Renal cortical epithelial cell (primary cell): Measurements from ENCODE around the gene GP9. TPM values are rescaled to one million over a fixed set of nuclear protein-coding genes. Genes with fewer than 3 reads are reported as not detected.
"Not testable (repeated sequence)": the region's sequence is repeated elsewhere in the genome, so short reads cannot be mapped to it uniquely, and the experiment has no call there.

Experiments used
- DNase-seq: peaks from one replicate; pipeline ENCODE4 v3.0.0-alpha.2; 2011; ENCODE audit warnings: low read depth
- total RNA-seq: library from RNA; depleted of rRNA; stranded (reverse); fragments of >200 nt; gene quantifications from 2 replicates; pipeline ENCODE4 v1.2.3, GENCODE V29; 2014

The GP9 gene
- total RNA-seq, 1 donor from 2014 or later: not detected

DNA sequence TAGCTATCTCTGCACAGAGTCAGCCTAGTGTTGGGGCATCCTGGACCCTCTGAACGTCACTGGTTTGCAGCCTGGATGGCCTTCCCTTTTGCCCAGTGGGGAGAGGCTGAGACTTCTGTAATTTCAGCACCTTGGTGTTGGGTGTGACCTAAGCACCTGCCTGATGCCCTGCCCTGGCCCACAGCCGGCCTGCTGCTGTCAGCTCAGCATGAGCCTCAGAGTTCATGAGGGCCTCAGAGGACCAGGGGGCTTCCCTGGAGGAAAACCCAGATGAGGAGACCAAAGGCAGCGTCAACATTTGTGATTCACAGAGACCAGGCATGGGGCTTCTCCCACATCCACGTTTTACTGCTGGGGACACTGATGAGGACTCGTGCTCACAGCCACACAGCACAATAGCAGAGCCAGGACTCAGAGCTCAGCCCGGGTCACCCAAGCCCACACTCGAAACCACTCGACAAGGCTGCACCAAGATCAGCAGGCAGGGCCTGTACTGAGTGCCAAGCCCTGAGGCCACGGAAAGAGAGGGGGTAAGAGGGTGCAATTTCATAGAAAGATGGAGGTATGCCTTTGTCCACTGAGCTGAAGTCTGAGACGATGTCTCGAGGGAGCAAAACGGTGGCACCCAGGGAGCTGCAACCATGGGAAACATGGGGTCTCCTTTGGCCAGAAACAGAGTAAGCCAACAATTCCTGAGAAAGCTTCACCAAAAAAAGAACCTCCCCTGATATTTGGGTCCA, 9.9 kb upstream of the GP9 start:
- no peak for DNase-seq

DNA sequence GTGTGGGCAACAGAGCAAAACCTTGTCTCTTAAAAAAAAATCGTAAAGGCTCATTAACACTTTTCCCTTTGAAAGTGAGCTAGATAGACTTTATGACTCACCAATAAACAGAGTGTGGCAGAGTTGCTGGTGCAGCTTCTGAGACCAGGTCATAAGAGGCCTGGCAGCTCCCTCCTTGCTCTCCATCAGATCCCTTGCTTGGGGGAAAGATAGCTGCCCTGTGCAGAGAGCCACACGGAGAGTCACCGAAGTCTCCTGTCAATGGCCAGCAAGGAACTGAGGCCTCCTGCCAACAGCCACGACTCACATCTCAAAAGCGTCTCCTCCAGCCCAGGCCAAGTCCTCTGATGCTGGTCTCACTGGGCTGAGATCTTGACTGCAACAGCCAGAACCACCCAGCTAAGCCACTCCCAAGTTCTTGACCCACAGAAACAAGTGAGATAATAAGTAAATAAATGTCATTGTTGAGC, 8.7 kb upstream of the GP9 start:
- peak; percentile 94 for DNase-seq

DNA sequence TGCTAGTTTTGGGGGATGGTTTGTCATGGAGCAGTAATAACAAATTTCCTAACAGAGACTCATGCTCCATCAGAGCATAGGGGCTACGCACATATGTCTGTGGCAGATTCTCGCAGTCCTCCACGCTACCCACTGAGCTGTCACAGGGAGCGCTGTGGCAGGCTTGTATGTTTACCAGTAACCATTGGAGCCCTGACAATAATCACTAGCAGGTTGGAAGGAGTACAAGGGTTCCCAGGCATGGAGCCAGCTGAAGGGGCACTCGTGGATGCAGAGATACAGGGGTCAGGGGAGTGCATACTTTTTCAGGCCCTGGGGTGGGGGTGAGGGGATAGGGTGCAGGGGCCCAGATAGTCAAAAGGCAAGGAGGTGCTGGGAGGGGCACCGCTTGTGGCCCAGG, 7.9 kb upstream of the GP9 start:
- peak; percentile 18 for DNase-seq

DNA sequence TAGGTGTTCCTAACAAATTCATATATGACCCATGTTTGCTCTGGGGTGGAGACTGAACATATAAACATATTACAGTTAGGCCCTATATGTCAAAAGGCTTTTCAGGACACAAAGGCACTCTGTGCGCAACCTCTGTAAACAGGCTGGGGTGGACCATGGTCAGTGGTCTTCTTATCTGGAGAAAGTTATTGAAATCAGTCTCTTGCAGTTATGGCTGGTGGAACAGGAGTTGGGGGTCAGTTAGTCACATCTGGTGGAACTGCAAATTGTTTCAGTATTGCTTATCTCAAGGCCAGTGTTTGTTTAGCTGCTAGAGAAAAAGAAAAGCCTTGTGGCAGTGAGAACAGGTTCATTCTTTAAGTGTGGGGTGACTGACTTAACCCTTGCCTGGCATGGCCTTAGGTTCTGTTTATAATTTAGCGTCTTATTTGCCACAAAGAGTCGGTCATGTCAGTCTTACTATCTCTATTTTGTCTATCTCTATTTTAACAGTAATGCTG, 5.9 kb upstream of the GP9 start:
- no peak for DNase-seq

DNA sequence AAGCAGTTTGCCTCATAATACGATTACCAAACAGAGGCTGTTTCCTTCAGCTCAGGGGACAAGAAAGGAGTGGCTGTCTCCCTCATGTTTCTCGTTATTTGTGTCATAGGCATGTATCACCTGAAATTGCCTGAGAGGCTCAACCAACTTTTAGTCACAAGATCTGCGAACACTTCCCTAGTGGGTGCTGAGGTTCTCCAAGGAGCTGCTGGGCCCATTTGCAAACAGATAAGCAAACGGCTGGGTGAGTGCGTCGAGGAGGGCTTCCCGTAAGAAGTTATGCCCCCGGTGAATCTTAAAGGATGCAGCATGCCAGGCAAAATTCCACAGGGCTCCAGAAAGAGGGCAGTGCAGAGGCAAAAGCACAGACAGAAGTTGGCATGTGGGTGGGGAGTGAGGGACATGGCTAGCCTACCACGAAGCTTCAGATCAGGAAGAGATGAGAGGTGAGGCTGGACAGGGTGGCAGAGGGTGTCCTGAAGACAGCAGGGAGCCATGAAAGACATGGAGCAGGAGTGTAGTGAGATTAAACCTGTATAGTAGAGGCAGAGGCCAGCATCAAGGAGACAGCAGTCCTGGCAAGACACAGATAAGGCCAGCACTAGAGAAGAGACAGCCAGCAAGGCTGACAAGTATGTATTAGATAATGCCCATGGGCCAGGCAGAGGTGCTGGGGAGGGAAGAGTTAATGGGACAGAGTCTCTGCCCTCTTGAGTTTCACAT, 4.0 kb upstream of the GP9 start:
- DNase-seq: no peak

DNA sequence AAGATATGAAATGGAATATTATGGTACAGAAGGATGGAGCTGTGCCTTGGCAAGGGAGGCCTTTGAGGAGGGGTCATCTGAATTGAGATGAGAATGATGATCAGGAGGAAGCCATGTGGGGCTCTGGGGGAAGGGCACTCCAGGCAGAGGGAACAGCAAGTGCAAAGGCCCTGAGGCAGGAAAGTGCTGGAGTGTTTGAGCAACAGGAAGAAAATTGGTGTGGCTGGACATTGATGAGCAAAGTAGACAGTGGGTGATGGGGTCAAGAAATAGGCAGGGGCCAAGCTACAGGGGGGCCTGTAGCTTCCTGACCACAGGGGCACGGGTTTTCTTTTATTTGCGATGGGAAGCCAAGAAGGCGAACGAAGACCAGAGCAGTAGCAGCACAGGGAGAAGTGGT, 3.3 kb upstream of the GP9 start:
- no peak for DNase-seq

DNA sequence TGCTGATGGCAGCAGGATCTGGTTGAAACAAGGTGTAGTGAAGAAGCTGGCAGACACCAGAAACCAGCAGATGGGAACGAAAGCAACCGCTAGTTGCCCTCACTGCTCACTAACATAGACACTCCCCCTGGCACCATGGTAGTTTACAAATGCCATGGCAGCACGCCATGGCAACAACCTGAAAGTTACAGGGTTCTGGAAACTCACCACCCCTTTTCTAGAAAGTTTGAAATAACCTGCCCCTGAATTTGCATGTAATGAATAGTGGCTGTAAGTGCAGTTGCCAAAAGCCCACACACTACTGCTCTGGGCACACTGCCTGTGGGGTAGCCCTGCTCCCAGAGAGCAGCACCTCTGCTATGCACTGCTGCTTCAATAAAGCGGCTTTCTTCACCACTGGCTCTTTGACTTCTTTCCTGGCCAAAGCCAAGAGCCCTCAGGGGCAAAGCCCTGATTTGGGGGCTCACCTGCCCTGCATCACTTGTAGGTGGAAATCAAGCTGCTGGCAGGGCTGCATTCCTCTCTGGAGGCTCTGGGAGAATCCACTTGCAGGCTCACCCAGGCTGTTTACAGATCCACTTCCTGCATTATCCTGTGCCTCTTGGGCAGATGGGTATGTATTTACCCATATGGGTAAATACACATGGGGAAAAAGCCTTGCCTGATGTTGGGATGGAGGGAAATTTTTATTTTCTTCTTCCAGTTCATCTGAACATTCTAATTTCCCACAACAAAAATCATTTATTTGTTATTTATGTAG, 2.0 kb upstream of the GP9 start:
- peak; percentile 77 for DNase-seq

DNA sequence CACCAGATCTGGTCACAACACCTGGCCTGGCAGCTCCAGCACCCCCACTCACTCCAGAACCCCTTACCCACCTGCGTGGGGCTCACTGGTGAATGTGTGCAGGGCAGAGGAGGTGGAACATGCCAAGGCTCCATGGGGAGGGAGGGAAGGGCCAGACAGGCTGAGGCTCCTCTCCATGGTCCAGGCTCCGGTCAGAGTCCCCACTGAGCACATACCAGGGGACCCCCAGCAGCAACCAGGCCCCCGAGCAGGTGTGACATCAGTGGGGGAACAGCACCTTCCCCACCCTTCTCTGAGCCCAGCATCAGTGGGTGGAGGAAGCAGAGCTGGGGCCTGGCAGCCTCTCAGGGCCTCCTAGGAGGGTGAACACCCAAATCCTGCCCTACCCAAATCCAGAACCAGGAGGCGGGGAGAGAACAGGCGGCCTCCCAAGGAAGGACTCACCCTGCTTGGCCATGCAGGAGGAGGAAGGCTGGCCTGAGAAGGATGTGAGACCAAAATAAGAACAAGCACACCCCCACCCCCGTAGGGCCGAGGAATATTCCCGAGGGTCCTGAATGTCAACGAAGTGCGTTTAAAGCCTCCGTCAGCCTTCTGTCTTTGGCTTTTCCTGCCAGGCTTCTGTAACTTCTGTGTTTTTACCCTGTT, 1.1 kb upstream of the GP9 start:
- no peak for DNase-seq

DNA sequence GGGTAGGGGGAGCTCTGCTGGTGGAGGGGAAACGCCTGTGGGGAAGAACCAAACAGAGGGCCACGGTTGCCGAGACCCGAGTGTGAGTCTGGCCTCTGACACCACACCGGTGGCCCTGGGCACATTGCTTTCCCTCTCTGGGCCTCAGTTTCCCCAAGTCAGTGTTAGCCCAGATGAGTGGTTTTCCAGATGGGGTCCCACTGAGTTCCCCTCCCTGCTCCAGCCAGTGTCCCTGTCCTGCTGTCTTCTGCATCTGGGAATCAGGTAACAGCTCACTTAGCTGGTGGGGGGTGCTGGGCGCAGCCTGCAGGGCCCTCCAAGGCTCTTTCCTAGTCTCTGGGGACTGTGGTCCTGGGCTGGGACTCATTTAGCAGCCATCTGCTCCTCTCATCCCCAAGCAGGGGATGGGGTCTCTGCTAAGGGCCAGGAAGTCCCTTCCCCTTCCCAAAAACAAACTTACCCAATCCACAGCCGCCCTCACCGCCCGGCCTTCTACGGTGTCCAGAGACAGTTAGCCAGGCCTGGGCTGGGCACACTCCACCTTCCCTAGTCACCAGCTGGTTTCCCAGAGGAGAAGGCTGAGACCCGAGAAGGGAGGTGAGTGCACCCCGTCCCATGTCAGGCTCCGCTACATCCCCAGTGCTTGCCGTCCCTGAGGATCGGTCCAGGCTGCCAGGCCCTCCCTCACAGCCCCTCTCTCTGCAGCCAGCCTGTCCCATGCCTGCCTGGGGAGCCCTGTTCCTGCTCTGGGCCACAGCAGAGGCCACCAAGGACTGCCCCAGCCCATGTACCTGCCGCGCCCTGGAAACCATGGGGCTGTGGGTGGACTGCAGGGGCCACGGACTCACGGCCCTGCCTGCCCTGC, 676 bp downstream of the GP9 start:
- DNase-seq: no peak

DNA sequence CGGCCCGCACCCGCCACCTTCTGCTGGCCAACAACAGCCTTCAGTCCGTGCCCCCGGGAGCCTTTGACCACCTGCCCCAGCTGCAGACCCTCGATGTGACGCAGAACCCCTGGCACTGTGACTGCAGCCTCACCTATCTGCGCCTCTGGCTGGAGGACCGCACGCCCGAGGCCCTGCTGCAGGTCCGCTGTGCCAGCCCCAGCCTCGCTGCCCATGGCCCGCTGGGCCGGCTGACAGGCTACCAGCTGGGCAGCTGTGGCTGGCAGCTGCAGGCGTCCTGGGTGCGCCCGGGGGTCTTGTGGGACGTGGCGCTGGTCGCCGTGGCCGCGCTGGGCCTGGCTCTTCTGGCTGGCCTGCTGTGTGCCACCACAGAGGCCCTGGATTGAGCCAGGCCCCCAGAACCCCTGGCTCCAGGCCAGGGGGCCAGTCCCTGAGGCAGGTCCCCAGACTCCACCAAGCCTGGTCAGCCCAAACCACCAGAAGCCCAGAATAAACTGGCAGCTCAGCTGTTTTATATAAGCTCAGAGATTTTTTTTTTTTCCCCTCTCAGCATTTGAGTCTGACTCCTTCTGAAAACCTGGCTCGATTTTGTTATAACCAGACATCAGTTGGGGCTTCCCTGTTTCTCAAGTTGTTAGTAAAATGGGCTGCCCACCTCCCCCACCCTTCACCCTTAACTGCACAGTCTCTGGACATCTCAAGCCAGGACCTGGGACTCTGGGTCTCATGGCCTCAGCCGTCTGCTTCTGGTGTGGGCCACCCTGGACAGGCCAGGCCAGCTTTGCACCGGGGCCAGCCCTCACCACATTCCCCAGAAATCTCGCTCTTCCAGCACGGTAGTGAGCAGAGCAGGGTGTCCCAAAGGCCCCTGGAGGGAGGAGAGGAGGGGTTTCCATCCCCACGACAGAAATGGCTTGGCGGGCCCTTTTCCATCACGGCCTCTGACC, 1.6 kb downstream of the GP9 start:
- no peak for DNase-seq

DNA sequence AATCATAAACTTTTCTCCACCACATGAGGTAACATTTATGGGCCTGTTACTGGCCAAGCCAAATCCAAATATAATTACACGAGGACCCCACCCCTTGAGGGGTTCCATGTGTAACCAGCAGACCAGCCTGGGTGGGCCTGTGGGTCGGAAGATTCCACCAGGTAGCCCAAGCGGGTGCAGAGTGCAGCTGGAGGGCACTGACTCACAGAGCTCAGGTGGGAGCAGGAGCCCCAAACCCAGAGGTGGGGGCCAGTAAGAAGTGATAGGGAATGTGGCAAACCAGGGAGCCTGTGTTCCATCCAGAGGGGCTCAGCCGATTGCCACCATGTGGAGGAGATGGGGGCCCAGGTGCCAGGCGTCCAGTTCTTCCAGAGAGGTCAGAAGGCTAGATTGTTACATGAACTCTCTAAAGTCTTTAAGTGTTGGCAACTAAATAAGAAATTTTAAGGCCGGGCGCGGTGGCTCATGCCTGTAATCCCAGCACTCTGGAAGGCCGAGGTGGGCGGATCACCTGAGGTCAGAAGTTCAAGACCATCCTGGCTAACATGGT, 2.6 kb downstream of the GP9 start:
- no peak for DNase-seq

DNA sequence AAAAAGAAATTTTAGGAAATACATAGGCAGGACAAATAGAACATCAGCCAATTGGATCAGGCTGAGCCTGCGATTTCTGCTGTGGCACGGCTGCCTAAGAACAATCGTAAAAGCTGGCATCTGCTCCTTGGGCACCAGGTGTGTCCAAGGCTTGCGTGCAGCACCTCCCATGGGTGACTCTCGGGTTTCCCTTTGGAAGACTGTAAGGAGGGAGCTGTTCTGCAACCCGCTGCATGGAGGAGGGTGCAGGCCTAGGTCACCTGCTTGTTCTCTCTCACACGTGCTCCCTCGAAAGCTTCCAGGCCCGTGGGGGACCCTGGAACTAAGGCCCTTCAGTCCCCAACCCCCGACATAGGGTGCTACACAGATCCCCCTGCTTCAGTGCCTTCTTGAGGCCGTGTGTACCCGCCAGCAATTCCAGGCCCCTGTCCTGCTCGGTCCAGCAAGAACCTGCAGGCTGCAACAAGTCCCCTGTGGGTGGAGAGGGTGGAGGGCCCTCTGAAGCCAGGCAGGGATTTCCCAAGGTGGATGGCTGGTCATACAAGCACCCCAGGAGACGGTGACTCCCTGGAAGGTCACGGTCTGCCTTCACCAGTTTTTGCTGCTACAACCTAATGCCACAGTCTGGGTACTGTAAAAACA, 3.4 kb downstream of the GP9 start:
- DNase-seq: no peak

DNA sequence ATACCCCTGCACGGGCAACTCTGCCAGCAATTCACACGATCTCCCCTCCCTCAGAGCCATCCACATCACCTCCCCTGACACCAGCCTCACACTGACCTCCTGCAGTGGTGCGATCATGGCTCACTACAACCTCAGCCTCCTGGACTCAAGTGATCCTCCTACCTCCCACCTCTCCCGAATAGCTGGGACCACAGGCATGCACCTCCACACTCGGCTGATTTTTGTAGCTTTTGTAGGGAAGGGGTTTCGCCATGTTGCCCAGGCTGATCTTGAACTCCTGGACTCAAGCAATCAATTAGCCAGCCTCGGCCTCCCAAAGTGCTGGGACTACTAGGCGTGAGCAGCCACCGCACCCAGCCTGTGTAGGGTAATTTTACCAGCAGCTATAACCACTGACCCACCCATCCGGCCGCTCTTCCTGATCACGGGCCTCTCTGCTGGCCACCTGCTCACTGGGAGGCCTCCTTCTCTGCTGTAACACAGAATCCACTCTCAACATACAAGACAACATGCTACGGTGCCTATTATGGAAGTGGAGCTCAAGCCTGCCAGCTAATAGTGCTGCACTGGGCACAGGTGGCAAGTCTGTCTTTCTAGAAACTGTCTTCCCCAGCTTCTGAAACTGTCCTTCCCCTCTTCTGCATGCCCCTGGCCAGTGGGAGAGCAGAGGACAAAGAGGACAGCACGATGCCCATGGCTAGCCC, 4.6 kb downstream of the GP9 start:
- no peak for DNase-seq

DNA sequence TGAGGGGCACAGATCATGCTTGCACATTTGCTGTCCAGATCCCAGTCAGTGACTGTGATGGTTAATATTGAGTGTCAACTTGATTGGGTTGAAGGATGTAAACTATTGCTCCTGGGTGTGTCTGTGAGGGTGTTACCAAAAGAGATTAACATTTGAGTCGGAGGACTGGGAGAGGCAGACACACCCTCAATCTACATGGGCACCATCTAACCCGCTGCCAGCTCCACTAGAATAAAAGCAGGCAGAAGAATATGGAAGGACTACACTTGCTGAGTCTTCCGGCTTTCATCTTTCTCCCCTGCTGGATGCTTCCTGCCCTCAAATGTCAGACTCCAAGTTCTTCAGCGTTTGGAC, 5.1 kb downstream of the GP9 start:
- no peak for DNase-seq

DNA sequence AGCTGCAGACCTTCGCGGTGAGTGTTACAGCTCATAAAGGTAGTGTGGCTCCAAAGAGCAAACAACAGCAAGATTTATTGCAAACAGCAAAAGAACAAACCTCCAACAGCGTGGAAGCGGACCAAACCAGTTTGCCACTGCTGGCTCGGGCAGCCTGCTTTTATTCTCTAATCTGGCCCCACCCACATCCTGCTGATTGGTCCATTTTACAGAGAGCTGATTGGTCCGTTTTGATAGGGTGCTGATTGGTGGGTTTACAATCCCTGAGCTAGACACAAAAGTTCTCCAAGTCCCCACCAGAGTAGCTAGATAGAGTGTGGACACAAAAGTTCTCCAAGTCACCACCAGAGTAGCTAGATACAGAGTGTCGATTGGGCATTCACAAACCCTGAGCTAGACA, 7.1 kb downstream of the GP9 start:
- not testable (repeated sequence) for DNase-seq

DNA sequence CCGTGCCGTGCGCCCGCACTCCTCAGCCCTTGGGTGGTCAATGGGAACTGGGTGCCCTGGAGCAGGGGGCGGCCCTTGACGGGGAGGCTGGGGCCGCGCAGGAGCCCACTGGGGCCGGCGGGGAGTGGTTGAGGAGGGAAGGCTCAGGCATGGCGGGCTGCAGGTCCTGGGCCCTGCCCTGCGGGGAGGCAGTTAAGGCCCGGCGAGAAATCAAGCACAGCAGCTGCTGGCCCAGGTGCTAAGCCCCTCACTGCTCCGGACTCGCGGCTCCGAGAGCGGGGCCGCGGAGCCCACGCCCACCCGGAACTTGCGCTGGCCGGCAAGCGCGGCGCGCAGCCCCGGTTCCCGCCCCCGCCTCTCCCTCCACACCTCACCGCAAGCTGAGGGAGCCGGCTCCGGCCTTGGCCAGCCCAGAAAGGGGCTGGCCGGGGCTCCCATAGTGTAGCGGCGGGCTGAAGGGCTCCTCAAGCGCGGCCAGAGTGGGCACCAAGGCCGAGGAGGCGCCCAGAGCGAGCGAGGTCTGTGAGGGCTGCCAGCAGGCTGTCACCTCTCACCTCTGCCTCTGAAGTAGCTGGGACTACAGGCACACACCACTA, 7.8 kb downstream of the GP9 start:
- DNase-seq: no peak

DNA sequence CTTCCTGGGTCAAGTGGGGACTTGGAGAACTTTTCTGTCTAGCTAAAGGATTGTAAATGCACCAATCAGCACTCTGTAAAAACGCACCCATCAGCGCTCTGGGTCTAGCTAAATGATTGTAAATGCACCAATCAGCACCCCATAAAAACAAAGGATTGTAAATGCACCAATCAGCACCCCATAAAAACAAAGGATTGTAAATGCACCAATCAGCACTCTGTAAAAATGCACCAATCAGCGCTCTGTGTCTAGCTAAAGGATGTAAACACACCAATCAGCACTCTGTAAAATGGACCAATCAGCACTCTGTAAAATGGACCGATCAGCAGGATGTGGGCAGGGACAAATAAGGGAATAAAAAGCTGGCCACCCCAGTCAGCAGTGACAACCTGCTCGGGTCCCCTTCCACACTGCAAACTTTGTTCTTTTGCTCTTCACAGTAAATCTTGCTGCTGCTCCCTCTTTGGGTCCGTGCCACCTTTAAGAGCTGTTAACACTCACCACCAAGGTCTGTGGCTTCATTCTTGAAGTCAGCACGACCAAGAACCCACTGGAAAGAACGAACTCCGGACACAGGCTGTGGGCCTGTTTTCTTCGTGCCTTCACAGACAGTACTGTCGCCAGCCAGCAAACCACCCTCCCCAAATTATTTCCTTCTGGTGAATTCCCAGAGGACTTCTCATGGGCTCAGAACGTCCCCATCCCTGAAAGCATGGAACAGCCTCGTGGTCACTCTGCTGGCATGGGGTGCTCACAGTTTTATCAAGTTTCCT, 8.9 kb downstream of the GP9 start:
- not testable (repeated sequence) for DNase-seq
